Activated CD8-positive, alpha-beta memory T cell treated with anti-CD3 and anti-CD28 coated beads, Interleukin-2, amount 10 ng/mL, durations not matched to agents 7 days and 5 days (primary cell): ENCODE data around the gene HP1BP3. TPM values are rescaled to one million over a fixed set of nuclear protein-coding genes. Genes with fewer than 3 reads are reported as not detected.

ENCODE experiments used
- ATAC-seq: fragments of 150-1000 bp; cut with Tn5 transposase; one replicate; pipeline ENCODE4 v1.10.0; 2021; ENCODE audit warnings: moderate library complexity
- CTCF ChIA-PET: fragments of 350-600 bp; sonication (Branson Sonifier 250); formaldehyde crosslinking; loops from one replicate; lab custom pipeline; 2021; ENCODE audit warnings: antibody characterized with exemption; lab: Charles Lee
- DNase-seq: peaks from one replicate; pipeline ENCODE4 v3.0.0-alpha.2; 2020
- H3K27ac Mint-ChIP-seq: one replicate; pipeline ENCODE4 v1.8.0; 2021; ENCODE audit warnings: mild to moderate bottlenecking, mixed read lengths
- H3K27me3 Mint-ChIP-seq: one replicate; pipeline ENCODE4 v1.8.0; 2021; ENCODE audit warnings: mixed read lengths
- H3K36me3 Mint-ChIP-seq: one replicate; pipeline ENCODE4 v1.8.0; 2021; ENCODE audit warnings: mild to moderate bottlenecking, mixed read lengths
- H3K4me1 Mint-ChIP-seq: one replicate; pipeline ENCODE4 v1.8.0; 2021; ENCODE audit warnings: mixed read lengths
- H3K4me3 Mint-ChIP-seq: one replicate; pipeline ENCODE4 v1.8.0; 2021; ENCODE audit warnings: mild to moderate bottlenecking, moderate library complexity, mixed read lengths
- H3K9me3 Mint-ChIP-seq: one replicate; pipeline ENCODE4 v1.8.0; 2022; ENCODE audit warnings: low read depth, mixed read lengths
- total RNA-seq, 2 experiments: library from RNA; stranded (reverse); gene quantifications; one replicate each; pipeline ENCODE4 v1.2.3, GENCODE V29; 2021

HP1BP3 gene
- total RNA-seq, 2 experiments from 2014 or later, result 295 to 364 TPM

DNA sequence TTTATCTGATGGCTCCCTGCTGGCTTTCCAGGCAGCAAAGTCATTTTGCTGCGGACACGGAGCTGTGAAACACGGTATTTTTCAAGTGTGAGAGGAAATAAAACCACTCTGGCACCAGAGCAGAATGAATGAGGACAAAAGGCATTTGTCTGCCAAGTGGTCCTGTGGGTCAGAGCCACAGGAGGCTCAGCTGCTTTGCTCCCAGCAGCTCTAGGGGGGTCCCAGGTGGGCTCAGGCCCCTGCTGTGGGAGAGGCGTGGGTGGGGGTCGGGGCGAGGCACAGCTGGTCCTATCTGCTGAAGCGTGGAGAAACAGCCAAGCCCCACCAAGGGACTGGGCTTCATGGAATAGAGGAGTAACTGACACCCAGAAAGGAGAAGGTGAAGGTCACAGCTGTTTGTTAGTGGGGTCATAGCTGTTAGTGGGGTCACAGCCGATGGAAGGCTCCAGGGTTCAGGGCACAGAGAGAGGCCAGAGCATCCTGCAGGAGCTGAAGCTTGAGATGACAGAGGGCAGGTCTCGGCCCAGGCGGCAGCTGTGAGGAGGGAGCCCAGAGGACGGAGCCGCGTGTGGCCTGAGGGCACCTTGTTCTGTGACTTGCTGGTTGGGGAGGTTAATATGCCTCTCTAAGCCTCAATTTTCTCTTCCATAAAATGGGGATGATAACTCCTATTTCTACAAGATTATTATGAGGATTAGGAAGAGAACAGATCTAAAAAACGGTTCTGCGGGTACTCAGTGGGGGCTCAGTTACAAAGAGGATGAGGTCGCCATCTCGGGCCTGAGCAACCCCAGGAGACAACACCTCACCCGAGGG is 76.4 kb downstream of the HP1BP3 start:
- CTCF ChIA-PET, result interaction anchor here (1.0 kb wide), 1 partner anchor 9 kb away, joined by 3 read pairs; no protein-coding TSS in a partner anchor
- Mint-ChIP-seq H3K9me3 (no peaks in the 10 kb centered on the region), H3K27ac (no peak overlapping the region), H3K4me3 (no peak overlapping the region), H3K4me1 (no peaks in the 10 kb centered on the region), H3K36me3 (no peaks in the 10 kb centered on the region), H3K27me3 (peaks cover 8% of the 10 kb centered on the region)
- ATAC-seq, result no peak
- DNase-seq, result no peak

DNA sequence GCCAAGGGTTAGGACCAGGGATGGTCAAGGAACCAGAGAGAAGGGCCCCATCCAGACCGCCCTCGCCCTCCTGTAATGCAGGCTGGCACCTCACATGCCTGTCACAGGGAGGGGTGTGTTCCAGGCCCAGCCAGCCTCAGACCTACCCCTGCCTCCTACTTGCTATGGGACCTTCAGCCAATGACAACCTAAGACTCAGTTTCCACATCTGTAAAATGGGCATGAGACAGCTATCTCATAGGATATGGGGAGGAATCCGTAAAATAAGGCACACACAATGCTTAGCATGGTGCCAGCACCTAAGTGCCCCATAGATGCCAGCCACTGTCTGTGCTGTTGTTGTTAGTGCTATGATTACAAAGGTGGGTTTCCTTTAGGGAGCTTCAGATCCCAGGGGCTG is 77.2 kb downstream of the HP1BP3 start:
- H3K27me3 Mint-ChIP-seq, result peaks cover under 1% of the 10 kb centered on the region
- H3K36me3 Mint-ChIP-seq, result no peaks in the 10 kb centered on the region
- CTCF ChIA-PET, result interaction anchor here (1.0 kb wide), 1 partner anchor 8 kb away, joined by 3 read pairs; no protein-coding TSS in a partner anchor
- H3K9me3 Mint-ChIP-seq, result no peaks in the 10 kb centered on the region
- H3K27ac Mint-ChIP-seq, result no peak overlapping the region
- DNase-seq (no peak), ATAC-seq (no peak)
- H3K4me1 Mint-ChIP-seq, result no peaks in the 10 kb centered on the region
- H3K4me3 Mint-ChIP-seq, result no peak overlapping the region

DNA sequence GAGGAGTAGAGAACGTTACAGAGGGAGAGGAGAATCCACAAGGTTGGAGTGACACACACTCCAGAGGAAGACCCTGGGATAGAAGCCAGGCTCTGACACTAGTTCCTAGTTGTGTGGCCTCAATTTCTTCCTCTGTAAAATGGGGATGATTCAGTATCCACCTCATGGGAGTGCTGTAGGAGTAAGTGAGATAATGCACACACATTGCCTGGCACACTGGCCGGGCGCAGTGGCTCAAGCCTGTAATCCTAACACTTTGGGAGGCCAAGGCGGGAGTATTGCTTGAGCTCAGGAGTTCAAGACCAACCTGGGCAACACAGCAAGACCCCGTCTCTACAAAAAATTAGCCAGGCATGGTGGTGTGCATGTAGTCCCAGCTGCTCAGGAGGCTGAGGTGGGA is 78.2 kb downstream of the HP1BP3 start:
- Mint-ChIP-seq H3K27me3 (no peaks in the 10 kb centered on the region), H3K9me3 (no peaks in the 10 kb centered on the region), H3K4me1 (no peaks in the 10 kb centered on the region), H3K4me3 (no peak overlapping the region), H3K27ac (no peak overlapping the region), H3K36me3 (no peaks in the 10 kb centered on the region)
- ATAC-seq (no peak), DNase-seq (no peak)
- CTCF ChIA-PET, result interaction anchor here (2.1 kb wide), 1 partner anchor 487 kb away, joined by 6 read pairs; no protein-coding TSS in a partner anchor

DNA sequence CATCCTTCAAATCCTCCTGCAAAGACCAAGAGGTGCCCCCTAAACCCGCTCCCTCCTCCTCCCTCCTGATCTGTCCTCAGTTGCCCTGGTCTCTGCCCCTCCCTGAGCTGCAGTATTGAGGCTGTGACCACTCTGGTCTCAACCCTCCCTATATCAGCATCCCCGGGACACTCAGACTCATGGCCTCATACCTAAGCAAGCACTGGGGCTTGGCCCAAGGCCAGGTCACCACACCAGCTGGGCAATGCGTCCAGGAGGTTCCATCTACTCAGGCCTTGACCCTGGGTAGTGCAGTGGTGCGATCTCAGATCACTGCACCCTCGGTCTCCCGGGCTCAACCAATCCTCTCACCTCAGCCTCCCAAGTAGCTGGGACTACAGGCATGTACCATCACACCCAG is 79.0 kb downstream of the HP1BP3 start:
- H3K27me3 Mint-ChIP-seq, result no peaks in the 10 kb centered on the region
- ATAC-seq, result no peak

DNA sequence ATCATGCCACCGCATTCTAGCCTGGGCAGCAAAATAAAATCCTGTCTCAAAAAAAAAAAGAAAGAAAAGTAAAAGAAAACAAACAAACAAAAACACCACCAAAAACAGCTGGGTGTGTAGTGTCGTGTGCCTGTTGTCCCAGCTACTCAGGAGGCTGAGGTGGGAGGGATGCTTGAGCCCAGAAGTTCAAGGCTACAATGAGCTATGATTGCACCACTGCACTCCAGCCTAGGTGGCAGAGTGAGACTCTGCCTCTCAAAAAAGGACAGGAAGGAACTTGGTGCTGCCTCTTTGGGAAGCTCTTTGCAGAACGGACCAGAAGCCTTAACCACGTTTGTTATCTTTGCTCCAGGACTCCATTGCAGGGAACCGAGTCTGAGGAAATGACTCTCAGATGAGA is 80.3 kb downstream of the HP1BP3 start:
- CTCF ChIA-PET, result interaction anchor here (0.5 to 2.9 kb wide), 3 partner anchors 10 to 489 kb away, joined by 3 to 18 read pairs (median 6); no protein-coding TSS in a partner anchor
- Mint-ChIP-seq H3K9me3 (no peaks in the 10 kb centered on the region), H3K27ac (no peak overlapping the region), H3K4me3 (no peak overlapping the region), H3K36me3 (no peaks in the 10 kb centered on the region), H3K4me1 (no peaks in the 10 kb centered on the region), H3K27me3 (no peaks in the 10 kb centered on the region)
- DNase-seq (no peak), ATAC-seq (no peak)

More for the DNA sequence above, 79.0 kb downstream of the HP1BP3 start:
- Mint-ChIP-seq H3K4me3 (no peak overlapping the region), H3K27ac (no peak overlapping the region), H3K9me3 (no peaks in the 10 kb centered on the region), H3K36me3 (no peaks in the 10 kb centered on the region), H3K4me1 (no peaks in the 10 kb centered on the region)
- DNase-seq, result no peak
- CTCF ChIA-PET, result interaction anchor here (0.8 to 2.9 kb wide), 3 partner anchors 12 to 487 kb away, joined by 3 to 18 read pairs (median 6); no protein-coding TSS in a partner anchor

DNA sequence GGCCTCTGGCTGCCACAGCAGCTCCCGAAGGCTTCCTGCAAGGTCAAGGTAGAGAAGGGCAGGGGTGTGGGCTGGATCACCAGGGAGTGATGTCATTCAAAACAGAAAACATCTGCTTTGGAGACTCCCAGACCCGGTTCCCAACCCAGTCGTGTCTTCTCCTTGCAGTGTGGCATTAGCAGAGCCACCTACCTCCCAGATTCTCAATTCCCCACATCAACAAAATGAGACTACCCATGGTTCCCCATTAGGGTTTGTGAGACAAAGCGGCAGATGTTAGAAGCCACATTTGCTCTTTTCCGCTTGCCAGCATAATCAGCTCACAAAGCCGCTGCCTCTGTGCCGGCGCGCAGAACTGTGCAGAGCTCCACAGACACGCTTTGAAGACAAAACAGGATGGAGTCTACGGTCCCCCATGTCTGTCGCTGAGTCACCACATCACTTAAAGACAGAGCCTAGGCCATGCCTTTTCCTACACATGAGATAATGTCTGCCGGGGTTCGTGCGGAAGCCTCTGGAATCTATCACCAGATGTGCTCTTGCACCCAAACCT is 81.8 kb downstream of the HP1BP3 start:
- no peaks in the 10 kb centered on the region for H3K4me1 Mint-ChIP-seq
- CTCF ChIA-PET, result no interaction called here

DNA sequence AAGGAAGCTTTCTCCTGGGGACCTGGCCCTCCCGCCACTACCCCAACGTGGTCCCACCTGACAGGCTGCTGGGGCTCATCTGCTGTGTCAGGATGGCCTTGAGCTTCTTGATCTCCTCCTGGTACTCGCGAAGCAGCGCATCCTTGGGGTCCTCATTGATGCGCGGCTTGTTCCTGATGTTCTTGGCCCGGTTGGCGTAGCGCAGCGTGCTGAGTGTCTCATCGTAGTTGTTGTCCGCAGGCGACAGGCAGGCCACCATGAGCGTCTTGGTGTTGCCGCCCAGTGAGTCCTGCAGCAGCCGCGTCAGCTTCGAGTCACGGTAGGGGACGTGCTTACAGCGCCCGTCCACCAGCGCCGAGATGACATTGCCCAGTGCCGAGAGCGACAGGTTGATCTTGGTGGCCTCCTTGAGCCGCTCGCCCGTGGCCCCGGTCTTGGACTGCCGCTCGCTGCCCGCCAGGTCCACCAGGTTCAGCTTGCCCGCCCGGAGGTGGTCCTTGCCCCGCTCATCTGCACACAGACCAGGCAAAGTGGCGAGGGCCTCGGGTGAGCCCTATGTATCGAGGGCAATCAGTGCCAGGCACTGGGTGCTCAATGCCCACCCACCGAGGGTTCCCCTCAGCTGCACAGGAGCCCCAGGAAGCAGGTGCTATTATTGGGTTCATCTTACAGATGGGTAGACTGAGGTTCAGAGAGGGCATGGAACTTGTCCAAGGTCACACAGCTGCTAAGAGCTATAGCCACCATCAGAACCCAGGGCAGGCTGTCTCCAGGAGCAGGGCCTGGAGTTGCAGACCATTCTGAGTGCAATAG is 82.5 kb downstream of the HP1BP3 start:
- no peak overlapping the region for H3K27ac Mint-ChIP-seq
- no peaks in the 10 kb centered on the region for H3K4me1 Mint-ChIP-seq

More for the DNA sequence above, 81.8 kb downstream of the HP1BP3 start:
- no peak for DNase-seq
- Mint-ChIP-seq H3K4me3 (no peak overlapping the region), H3K27ac (no peak overlapping the region), H3K27me3 (no peaks in the 10 kb centered on the region), H3K36me3 (no peaks in the 10 kb centered on the region), H3K9me3 (no peaks in the 10 kb centered on the region)
- no peak for ATAC-seq

DNA sequence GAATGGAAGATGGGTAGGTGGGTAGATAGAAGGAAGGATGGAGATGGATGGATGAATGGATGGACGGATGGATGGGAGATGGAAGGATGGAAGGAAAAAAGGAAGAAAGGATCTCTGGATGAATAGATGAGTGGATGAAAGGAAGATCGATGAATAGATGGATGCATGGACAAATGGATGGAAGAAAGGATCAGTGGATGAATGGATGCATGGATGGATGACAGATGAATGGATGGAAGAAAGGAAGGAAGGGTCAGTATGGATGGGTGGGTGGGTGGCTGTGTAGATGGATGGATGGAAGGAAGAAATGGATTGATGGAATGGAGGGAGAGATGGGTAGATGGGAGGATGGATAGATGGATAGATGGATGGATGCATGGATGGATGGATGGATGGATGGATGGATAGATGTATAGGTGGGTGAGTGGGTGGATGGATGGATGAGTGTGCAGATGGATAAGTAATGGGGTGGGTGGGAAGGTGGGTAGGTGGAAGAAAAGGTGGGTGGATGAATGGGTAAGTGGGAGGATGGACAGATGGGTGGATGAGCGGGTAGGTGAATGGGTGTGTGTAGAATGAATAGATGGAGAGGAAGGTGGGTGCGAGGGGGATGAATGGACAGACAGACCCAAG is 83.9 kb downstream of the HP1BP3 start:
- Mint-ChIP-seq H3K36me3 (no peaks in the 10 kb centered on the region), H3K4me1 (no peaks in the 10 kb centered on the region), H3K27ac (no peak overlapping the region), H3K9me3 (no peaks in the 10 kb centered on the region), H3K4me3 (no peak overlapping the region), H3K27me3 (no peaks in the 10 kb centered on the region)
- CTCF ChIA-PET, result no interaction called here
- ATAC-seq (no peak), DNase-seq (no peak)

More for the DNA sequence above, 82.5 kb downstream of the HP1BP3 start:
- CTCF ChIA-PET, result interaction anchor here (0.7 to 0.8 kb wide), 2 partner anchors 491 to 512 kb away, joined by 3 read pairs; no protein-coding TSS in a partner anchor
- no peaks in the 10 kb centered on the region for H3K9me3 Mint-ChIP-seq
- no peaks in the 10 kb centered on the region for H3K36me3 Mint-ChIP-seq
- no peak overlapping the region for H3K4me3 Mint-ChIP-seq
- DNase-seq, result no peak
- no peak for ATAC-seq
- no peaks in the 10 kb centered on the region for H3K27me3 Mint-ChIP-seq

DNA sequence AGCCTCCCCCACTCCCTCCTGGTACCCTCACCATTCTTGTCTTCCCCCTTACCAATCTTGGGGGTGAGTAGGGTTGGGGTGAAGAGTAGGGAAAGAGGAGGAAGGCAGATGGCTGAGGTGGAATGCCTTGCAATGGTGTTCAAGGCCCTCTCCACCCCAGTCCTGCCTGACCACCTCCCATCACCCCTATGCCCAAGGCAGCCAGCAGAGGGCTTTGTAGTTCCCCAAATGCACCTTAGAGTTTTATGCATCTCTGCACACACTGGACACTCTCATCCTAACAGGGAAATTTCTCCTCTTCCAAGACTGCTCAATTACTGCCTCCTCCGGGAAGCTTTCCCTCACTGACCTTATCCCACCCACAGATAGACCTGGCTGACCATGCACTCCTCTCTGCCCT is 84.7 kb downstream of the HP1BP3 start:
- Mint-ChIP-seq H3K4me3 (no peak overlapping the region), H3K36me3 (no peaks in the 10 kb centered on the region), H3K27me3 (no peaks in the 10 kb centered on the region), H3K27ac (no peak overlapping the region), H3K9me3 (no peaks in the 10 kb centered on the region), H3K4me1 (no peaks in the 10 kb centered on the region)
- no peak for ATAC-seq
- no peak for DNase-seq
- CTCF ChIA-PET, result interaction anchor here (0.6 to 0.9 kb wide), 2 partner anchors 8 to 13 kb away, joined by 3 to 4 read pairs; no protein-coding TSS in a partner anchor

DNA sequence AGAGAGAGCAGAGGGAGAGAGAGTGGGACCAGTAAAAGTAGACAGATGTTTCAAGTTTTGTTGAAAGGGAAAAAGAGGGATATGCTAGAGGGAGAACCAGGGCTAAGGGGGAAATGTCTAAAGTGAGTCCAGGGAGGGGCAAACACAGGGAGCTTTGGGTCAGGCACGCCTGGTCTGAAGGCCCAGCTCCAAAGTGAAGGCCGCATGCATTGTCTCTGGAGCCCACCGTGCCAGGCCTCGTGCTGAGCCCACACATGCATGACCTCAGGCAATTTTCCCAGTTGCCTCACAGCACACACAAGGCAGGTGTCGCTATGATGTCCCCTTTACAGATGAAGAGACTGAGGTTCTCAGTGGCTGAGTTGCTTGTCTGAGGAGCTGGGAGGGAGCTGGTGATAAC is 85.3 kb downstream of the HP1BP3 start:
- ATAC-seq, result no peak
- H3K9me3 Mint-ChIP-seq, result no peaks in the 10 kb centered on the region
- H3K4me3 Mint-ChIP-seq, result no peak overlapping the region
- no peak overlapping the region for H3K27ac Mint-ChIP-seq
- H3K4me1 Mint-ChIP-seq, result peaks cover 1% of the 10 kb centered on the region
- H3K27me3 Mint-ChIP-seq, result no peaks in the 10 kb centered on the region
- H3K36me3 Mint-ChIP-seq, result no peaks in the 10 kb centered on the region
- CTCF ChIA-PET, result interaction anchor here (0.9 kb wide), 1 partner anchor 8 kb away, joined by 3 read pairs; no protein-coding TSS in a partner anchor
- DNase-seq, result no peak

DNA sequence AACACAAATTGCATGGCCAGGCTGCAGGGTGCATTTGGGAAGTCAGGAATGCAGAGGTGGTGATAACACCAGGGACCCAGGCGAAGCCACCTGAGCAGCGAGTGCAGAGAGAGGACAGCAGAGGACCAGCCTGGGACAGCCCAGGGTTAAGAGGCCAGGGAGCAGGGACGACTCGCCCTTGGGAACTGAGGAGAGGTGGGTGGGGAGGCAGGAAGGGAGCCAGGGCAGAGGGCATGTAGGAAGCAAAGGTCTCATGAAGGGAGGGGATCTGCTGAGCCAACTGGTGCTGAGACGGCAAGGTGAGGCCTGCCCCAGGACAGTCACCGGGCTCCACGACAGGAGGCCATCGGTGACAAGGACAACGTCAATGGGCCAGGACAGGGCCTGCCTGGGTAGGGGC is 85.7 kb downstream of the HP1BP3 start:
- Mint-ChIP-seq H3K27ac (no peak overlapping the region), H3K4me3 (no peak overlapping the region)
- CTCF ChIA-PET, result interaction anchor here (0.9 kb wide), 1 partner anchor 9 kb away, joined by 3 read pairs; no protein-coding TSS in a partner anchor

DNA sequence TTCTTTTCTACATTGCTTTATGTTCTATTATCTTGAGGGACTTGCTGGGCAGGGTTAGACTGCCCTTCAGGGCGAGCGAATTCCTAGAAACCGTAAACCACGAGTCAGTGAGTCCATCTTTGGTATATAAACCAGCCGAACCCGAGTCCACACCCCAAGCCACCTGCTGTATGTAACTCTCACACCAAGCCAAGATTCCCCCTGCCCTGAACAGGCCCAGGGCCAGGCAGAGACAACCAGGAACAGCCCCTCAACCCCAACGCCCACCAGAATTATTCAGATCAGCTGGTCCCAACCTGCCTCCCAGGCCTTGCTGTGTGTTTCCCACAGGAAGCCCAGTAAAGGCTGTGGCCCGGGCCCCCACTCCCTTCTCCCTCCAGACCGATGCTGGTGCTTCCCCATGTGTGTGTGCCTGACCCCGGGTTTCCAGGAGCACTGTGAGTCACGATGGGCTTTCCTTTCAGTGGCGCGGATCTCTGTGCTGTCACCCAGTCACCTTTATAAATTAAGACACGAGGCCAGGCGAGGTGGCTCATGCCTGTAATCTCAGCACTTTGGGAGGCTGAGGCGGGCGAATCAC is 86.4 kb downstream of the HP1BP3 start:
- ATAC-seq (no peak), DNase-seq (no peak)
- H3K36me3 Mint-ChIP-seq, result no peaks in the 10 kb centered on the region
- peaks cover 3% of the 10 kb centered on the region for H3K27me3 Mint-ChIP-seq
- H3K27ac Mint-ChIP-seq, result no peak overlapping the region
- no peak overlapping the region for H3K4me3 Mint-ChIP-seq
- peaks cover 6% of the 10 kb centered on the region for H3K4me1 Mint-ChIP-seq
- CTCF ChIA-PET, result interaction anchor here (4.7 kb wide), 1 partner anchor 495 kb away, joined by 52 read pairs; no protein-coding TSS in a partner anchor
- no peaks in the 10 kb centered on the region for H3K9me3 Mint-ChIP-seq

More for the DNA sequence above, 85.7 kb downstream of the HP1BP3 start:
- no peak for ATAC-seq
- H3K27me3 Mint-ChIP-seq, result no peaks in the 10 kb centered on the region
- H3K9me3 Mint-ChIP-seq, result no peaks in the 10 kb centered on the region
- no peaks in the 10 kb centered on the region for H3K36me3 Mint-ChIP-seq
- peaks cover 2% of the 10 kb centered on the region for H3K4me1 Mint-ChIP-seq
- no peak for DNase-seq
